SW 1271 (cell line): ENCODE data around the gene C1orf167.
A peak's percentile ranks its signal among the peaks of the same experiment; 100 is the strongest.

Source experiments
- DNase-seq, 2 experiments: peaks; one replicate each; lab custom pipeline; 2025; lab: John Stamatoyannopoulos, UW

C1orf167 gene

GRCh38 chr1:11736746-11737639, 25.0 kb upstream of the C1orf167 start:
- DNase-seq = peak in 1 of 2 experiments; percentile 25

GRCh38 chr1:11738096-11738495, 23.9 kb upstream of the C1orf167 start:
- no peak for DNase-seq

GRCh38 chr1:11738783-11739182, 23.2 kb upstream of the C1orf167 start:
- no peak for DNase-seq

GRCh38 chr1:11740258-11741192, 21.5 kb upstream of the C1orf167 start:
- DNase-seq = no peak

- no peak for DNase-seq
Observed at GRCh38 chr1:11741482-11741881, 20.5 kb upstream of the C1orf167 start.

GRCh38 chr1:11741919-11742558, 20.0 kb upstream of the C1orf167 start:
- DNase-seq = no peak

GRCh38 chr1:11744287-11744686, 17.7 kb upstream of the C1orf167 start:
- no peak for DNase-seq

- no peak for DNase-seq
Observed at GRCh38 chr1:11746092-11746491, 15.9 kb upstream of the C1orf167 start.

GRCh38 chr1:11746795-11747487, 15.1 kb upstream of the C1orf167 start:
- no peak for DNase-seq

- no peak for DNase-seq
Observed at GRCh38 chr1:11748294-11749202, 13.4 kb upstream of the C1orf167 start.

GRCh38 chr1:11749203-11749689, 12.7 kb upstream of the C1orf167 start:
- peak in 1 of 2 experiments; percentile 12 for DNase-seq

- no peak for DNase-seq
Observed at GRCh38 chr1:11749996-11750395, 12.0 kb upstream of the C1orf167 start.

- no peak for DNase-seq
Observed at GRCh38 chr1:11751087-11751486, 10.9 kb upstream of the C1orf167 start.

GRCh38 chr1:11752359-11753088, 9.5 kb upstream of the C1orf167 start:
- no peak for DNase-seq

- DNase-seq = peak in 1 of 2 experiments; percentile 6
Observed at GRCh38 chr1:11753555-11754208, 8.3 kb upstream of the C1orf167 start.

- DNase-seq = no peak
Observed at GRCh38 chr1:11757047-11757446, 4.9 kb upstream of the C1orf167 start.

- no peak for DNase-seq
Observed at GRCh38 chr1:11759791-11760190, 2.2 kb upstream of the C1orf167 start.

- no peak for DNase-seq
Observed at GRCh38 chr1:11761285-11761684, 708 bp upstream of the C1orf167 start.

- no peak for DNase-seq
Observed at GRCh38 chr1:11764115-11764514, 2.1 kb downstream of the C1orf167 start.
